ENCODE measurements around the gene TRIM7.

Gene TRIM7

DNA sequence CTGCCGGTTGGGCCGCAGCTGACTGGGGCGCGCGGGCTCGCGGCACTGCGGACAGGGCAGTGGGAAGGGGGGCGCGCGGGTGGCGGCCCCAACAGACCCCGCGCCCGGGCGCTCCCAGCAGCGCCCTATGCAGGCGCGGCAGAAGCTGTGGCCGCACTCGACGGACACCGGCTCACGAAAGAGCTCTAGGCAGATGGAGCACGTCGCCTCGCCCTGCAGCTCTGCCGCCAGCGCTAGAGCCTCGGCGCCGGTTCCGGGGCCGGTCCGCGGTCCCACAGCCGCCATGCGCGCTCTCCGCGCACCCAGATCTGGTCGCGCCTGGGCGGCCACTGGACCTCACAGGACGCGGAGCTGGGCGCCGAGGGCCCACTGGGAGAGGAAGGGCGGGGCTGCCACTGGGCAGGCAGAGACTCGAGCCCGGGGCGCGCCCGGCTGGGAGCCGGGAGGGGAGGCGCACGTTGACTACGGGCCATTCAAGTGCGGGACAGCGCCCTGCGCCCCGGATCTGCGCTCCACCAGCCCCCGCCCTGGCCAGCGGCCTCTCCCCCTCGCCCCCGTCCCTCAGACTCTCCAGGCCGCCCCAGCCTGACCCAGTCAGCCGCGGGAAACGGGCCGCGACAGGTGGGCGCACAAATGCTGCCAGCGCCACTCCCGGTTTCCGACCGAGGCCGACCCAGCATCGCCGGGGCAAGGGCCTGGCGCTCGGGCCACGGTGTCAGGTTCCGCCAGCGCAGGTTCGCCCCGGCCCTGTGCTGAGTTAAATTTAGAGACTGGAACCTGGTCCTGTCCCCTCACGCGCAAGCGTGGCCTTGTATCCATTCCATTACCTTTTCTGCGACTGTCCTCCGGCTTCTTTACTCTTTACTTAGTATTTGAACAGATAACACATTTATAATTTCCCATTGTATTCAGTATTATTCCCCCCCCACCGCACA lies at the start of gene TRIM7:
TRIM7 (minus strand) TSS at position 371 of the 935 bp plus-strand sequence; CDS start at position 285, 86 bp downstream.
- peak in 9 of 42 donors; percentile 15 to 54 (median 42) for DNase-seq
- intact Hi-C loops (cut with DNase I) = no loop called here

DNA sequence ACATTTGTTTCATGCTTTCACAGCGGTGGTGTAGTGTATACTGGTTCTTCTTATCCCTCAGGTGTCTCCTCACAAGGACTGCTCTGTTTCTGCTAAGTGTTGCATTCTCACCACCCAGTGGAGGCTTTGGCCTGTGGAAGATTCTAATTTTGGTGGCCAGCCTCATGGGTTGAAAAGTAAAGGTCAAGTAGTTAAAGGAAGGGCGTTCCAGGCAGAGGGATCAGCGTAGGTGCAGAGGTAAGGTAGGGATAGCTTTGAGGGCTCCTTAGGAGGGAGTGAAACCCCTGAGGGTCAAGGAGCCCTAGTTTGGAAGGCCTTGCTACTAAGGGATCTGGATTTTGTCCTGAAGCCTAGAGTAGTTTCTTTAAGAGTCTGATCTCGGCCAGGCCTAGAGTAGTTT lies 43.3 kb upstream of the TRIM7 start:
- intact Hi-C loops (cut with DNase I) = no loop called here
- no peak for DNase-seq

DNA sequence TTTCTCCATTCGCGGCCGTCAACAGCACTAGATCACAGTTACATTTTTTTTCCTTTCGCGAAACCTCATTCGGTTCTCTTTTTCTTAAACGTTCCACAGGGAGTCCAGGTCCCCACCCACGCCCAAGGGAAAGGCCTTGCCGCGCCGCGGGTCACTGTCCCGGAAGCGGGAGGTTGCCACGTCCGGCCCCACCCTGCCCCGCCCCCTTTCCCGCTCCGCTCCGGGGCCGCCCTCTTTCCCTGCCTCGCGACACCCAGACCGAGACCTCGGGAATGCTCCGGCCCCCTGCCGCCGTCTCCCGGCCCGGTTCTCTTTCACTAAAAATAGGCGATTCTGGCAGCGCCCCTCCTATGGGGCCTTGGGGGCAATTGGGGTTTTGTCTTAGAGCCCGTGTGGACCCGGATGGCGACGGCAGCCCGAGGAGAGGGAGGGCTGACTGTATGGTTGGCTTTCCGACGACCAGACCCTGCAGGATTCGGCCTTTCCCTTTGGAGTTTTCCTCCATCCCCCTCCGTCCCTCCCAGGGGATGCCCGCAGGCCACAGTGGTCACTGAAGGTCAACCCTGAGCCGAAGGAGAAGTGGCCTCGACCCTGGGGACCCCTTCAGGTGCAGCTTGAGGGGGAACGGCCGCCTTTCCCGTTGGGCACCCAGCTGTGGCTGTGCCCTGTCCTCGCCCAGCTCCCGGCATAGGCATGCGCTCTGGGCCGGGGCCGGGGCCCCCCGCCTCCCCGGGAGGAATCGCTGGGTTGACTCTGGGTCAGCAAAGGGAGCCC lies 41.5 kb upstream of the TRIM7 start:
- peak; percentile 78 to 95 (median 89) for DNase-seq
- intact Hi-C loops (cut with DNase I) = loop anchor here (2.0 kb wide), 1 partner anchor 14 kb away; the partner anchor contains the start of gene TRIM52

DNA sequence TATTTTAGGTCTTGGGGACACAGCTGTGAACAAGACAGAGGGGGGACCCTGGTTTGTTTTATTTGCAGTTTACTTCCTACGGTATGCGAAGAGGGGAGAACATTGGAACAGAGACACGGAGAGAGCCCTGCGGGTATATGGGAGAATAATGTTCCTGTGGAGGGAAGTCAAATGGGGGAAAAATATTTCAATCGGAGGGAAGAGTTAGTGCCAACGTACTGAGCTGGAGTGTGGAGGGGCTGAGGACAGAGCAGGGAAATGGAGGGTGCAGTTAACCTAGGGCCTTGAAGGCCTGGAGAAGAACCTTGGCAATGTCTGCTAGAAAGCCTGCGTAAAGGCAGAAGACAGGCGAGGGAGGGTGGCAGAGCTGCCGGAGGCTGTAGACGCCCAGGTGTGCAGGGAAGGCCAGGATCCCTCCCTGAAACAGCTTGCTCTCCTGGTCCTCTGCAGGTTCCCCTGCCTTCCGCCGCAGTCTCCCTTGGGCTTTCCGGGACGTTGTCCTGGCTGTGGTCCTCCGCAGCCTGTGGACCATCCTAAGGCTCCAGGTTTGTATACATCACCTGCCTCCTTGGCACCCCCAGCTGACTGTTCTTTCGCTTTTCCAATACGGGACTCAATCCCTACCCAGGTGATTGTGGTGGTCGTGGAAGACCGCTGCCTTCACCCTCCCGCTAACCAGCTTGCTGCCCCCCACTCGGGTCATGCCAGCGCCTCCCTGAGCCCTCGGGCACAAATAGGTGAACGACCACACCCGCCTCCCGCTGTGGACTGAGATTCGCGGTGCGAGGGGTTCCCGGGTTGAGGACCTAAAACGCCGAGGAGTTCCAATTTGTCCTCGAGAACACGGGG lies 40.7 kb upstream of the TRIM7 start:
- intact Hi-C loops (cut with DNase I) = loop anchor here (2.0 kb wide), 1 partner anchor 15 kb away; the partner anchor contains the start of gene TRIM52
- peak in 13 of 42 donors; percentile 7 to 40 (median 25) for DNase-seq

DNA sequence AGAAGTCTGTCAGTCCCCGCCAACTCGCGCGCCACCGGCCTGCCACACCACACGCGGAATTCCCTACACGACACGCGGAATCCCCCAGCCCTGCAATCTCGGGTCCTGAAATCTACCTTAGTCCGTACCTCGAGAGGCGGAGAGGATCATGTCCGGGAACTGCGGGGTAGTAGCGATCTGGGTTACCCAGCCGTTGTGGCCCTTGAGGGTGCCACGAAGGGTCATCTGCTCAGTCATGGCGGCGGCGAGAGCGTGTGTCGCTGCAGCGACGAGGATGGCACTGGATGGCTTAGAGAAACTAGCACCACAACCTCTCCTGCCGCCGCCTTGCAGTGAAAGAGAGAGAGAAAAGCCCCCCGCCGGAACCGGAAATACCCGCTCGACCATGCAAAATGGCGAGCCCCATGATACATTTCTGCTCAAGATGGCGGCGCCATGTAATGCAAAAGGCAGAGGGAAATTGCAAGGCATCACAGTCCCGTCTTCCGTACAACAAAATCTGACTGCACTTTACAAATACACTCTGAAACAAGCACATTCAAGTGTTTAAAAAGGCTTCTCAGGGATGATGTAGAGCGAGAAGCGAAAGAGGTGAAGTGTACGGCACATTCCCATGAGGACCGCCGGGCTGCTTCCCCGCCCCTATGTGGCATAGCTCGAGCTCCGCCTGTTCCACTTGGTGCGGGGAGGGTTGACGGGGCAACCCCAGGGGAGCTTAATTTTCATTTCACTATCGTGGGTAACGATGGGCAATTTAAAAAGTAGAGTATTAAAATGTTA lies 38.8 kb upstream of the TRIM7 start, which contains the start of gene RACK1:
RACK1 (minus strand) TSS at position 343 of the 780 bp plus-strand sequence; CDS start at position 237, 106 bp downstream.
- intact Hi-C loops (cut with DNase I) = loop anchor here (1.0 kb wide), 1 partner anchor 20 kb away; the partner anchor contains the start of gene TRIM41
- DNase-seq = peak; percentile 85 to 97 (median 92)

DNA sequence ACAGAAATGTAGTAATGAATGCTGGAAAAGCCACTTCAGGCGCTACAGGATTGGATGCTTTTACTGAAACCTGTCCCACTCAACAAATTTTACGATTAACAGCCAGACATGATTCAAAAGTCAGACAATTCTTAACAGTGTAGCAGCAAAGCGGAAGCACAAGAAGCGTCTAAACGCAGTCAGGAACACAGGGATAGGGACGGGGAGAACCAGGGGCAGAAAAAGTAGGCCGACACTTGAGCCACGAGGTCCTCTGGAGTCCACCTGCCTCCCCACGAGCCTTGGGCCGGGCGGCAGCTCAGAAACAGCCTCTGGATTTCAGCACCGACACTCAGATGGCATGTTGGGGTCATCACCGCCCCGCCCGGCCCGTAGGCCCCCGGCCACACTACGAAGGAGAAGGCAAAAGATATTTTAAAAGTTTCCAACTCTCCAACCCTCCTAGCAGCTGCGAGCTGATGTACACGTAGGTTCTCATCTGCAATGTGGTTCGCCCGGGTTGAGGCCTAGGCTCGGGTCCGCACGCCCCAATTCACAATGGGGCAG lies 38.1 kb upstream of the TRIM7 start:
- DNase-seq = peak in 10 of 42 donors; percentile 18 to 64 (median 44)
- intact Hi-C loops (cut with DNase I) = no loop called here

DNA sequence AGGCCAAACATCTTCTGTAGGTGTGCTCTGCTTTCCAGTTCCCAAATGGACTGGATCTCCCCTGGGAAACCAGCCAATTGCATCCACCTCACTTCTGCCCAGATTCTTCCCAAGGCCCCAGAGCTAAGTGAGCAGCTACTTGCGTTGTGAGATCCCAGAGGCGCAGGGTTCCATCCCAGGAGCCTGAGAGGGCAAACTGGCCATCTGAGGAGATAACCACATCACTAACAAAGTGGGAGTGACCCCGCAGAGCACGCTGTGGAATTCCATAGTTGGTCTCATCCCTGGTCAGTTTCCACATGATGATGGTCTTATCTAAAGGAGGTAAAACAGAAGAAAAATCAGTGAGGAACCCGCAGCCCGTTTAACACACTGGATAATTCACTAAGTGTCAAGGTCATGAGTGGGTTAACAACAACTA lies 37.0 kb upstream of the TRIM7 start:
- intact Hi-C loops (cut with DNase I) = no loop called here
- DNase-seq = peak in 1 of 42 donors; percentile 16

DNA sequence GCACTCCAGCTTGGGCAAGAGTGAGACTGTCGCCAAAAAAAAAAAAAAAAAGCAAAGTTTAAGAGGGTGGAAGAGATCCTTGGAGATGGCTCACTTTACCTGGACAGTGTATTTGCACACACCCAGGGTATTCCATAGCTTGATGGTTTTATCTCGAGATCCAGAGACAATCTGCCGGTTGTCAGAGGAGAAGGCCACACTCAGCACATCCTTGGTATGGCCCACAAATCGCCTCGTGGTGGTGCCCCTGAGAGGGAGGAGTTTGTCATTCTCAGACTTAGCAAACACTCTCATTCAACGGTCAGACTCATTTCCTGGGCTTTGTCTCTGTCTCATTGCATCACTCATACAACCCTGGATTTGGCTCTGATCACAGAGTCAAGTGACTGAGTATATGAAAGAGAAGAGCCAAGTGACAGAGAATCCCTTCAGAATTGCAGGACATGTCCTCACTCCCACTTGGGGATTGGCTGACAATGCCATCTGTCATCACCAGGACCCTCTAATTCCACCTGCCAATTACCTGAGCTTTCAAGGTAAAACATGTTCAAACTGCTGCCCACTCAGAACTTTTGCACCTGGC lies 36.5 kb upstream of the TRIM7 start:
- peak in 1 of 42 donors; percentile 33 for DNase-seq
- intact Hi-C loops (cut with DNase I) = no loop called here

DNA sequence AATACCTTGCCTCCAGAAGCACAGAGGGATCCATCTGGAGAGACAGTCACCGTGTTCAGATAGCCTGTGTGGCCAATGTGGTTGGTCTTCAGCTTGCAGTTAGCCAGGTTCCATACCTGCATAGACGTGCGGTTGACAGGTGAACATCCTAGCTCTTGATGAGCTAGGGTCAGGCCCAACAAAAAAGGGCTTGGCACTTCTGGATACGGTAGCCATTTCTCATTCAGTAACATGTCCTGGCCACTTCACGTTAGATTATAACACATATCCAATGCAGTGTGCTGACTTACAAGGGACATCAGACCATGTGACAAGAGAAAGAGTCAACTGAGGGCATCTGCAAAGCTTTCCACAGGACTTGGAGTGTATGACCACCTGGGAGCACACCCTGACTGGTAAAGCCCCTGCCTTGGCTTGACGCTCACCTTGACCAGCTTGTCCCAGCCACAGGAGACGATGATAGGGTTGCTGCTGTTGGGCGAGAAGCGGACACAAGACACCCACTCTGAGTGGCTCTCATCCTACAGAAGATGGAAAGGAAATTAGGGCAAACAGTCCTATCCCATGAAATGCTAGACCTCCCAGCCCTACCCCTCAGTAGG lies 34.2 kb upstream of the TRIM7 start:
- intact Hi-C loops (cut with DNase I) = no loop called here
- DNase-seq = peak in 1 of 42 donors; percentile 2

DNA sequence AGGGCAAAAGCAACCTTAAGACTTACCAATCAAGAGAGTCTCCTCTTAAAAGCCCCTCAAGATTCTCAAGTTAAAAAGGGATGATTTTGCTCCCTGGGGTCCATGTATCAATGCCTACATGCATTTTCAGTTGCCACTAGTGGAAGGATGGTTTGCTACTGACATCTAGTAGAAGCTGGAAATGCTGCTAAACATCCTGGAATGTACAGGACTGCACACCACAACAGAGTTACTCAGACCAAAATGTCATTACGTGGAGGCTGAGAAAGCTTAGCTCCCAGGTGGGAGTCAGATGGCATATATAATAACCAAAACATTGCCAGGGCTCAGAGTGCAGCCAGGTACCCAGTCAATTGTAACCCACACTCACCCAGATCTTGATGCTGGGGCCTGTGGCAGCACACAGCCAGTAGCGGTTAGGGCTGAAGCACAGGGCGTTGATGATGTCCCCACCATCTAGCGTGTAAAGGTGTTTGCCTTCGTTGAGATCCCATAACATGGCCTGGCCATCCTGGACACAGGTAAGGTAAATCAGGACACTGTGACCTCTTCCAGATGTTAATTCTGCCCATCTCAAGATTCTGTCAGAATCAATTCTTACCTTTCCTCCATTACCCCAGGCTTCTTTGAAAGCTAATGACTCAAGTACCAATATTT lies 32.9 kb upstream of the TRIM7 start:
- intact Hi-C loops (cut with DNase I) = no loop called here
- DNase-seq = peak in 2 of 42 donors; percentile 8 to 14

DNA sequence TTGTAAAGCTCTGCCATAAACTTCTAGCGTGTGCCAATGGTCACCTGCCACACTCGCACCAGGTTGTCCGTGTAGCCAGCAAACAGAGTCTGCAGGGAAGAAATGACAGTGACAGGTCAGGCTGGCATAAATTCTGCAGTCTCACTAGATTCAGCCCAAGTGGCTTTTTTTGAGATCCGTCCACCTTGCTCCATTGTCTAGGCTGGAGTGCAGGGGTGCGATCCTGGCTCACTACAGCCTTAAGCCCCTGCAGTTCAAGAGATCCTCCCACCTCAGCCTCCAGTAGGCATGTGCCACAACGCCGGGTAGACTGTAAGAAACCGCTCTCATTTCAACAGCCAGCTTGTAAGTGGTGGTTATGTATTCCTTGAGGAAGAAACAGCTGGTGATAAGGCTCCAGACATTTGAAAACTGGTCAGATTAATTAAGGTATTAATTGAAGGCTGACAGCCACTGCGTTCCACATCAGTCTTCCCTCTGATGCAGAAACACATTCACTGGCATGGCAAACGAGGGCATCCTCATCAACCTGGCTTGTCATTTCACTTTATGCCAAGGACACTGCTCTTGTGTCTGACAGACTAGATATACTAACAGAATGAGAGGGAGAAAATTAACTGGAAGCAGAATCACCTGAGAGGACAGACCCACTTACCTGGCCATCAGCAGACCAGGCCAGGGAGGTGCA lies 32.1 kb upstream of the TRIM7 start:
- peak in 1 of 42 donors; percentile 14 for DNase-seq
- intact Hi-C loops (cut with DNase I) = no loop called here

DNA sequence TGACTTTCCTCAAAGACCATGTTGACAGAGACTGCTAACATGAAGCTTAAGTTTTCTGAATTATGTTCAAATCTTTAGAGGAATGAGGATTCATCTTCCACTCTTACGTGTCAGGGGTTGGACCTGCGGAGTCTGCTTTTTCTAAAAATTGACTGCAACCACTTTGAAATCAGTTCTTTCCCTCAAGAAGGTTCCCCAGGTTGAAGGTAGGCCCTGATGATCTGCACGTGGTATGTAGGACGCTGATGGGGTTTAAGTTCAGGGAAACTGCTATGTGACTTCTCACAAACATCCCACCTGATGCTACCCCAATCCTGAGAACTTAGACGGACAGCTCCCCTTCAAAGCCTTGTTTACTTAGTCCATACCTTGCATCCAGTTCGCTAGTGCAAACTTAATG lies 31.5 kb upstream of the TRIM7 start:
- intact Hi-C loops (cut with DNase I) = no loop called here
- no peak for DNase-seq

DNA sequence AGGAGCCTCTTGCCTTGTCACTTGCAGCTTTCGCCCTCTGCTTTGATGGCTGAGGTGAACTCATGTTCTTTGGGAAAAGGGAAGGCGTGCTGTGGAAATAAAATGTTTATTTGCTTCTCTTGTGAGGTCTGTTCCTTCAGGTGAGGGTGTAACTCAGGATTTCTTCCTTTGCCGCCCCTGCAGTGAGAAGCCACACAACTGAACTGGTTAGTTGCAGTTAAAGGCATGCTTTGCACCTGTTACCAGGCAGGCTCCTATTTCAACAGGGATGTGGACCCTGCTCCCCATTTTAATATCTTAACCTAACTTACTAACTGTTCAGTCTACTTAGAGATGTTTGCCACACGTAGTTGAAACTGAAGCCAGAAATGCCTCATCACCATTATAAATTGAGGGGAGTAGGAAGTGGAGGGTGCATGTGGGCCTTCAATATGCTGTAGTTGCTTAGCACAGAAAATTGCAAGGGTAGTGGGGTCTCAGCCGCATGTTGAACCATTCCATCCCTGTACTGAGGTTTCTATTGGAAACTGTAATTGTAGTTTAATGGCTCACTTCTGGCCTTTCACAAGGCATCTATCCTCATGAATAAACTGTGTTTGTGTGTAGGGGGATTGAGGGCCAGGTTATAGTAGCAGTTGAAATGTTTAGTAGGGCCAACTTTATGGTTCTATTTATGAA lies 30.8 kb upstream of the TRIM7 start:
- no peak for DNase-seq
- intact Hi-C loops (cut with DNase I) = no loop called here

DNA sequence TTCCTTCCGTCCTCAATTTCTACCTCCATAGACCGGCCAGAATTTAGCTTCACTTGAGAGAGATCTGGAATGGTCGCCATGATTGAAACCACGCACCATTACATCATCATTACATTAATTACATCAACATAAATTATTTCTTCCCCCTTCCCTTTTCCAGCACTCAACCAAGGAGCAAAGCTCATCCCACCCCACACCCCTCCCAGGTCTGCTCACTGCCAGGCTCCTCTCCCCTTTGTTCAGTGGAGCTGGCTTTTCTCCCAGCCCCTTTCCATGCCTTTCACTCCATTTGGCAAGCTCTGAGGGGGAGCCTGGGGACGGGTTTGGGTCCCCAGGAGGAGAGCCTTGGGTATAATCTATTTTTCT lies 30.3 kb upstream of the TRIM7 start:
- DNase-seq = no peak
- intact Hi-C loops (cut with DNase I) = no loop called here
